Mesendoderm (in vitro differentiated cells): ENCODE data around the gene JAK3.

ENCODE experiments used
- DNase-seq: peaks from one replicate; pipeline ENCODE4 v3.0.0; 2013
- H2AK5ac ChIP-seq: 2 replicates; pipeline ENCODE4 v1.6.1; 2013; ENCODE audit warnings: low read length, inconsistent platforms
- H2BK120ac ChIP-seq: 2 replicates; pipeline ENCODE4 v1.6.1; 2013; ENCODE audit warnings: low read depth, mild to moderate bottlenecking, low read length, moderate library complexity, mixed read lengths
- H2BK15ac ChIP-seq: replicated peaks from 2 replicates; pipeline ENCODE4 v1.6.1; 2013; ENCODE audit warnings: low read depth, mild to moderate bottlenecking, moderate library complexity
- H2BK5ac ChIP-seq: 2 replicates; pipeline ENCODE4 v1.6.1; 2013; ENCODE audit warnings: low read length, inconsistent platforms
- H3K18ac ChIP-seq: 2 replicates; pipeline ENCODE4 v1.6.1; 2013; ENCODE audit warnings: mild to moderate bottlenecking, low read length, mixed read lengths
- H3K23ac ChIP-seq: one replicate; pipeline ENCODE4 v1.6.1; 2013; ENCODE audit warnings: low read length
- H3K27ac ChIP-seq: 2 replicates; pipeline ENCODE4 v1.5.1; 2013; ENCODE audit warnings: low read depth, mild to moderate bottlenecking, inconsistent platforms, low read length, moderate library complexity
- H3K27me3 ChIP-seq: 2 replicates; pipeline ENCODE4 v1.6.1; 2013; ENCODE audit warnings: low read length, control low read depth, mild to moderate bottlenecking, inconsistent platforms; ENCODE audit not compliant: insufficient read depth, poor library complexity
- H3K36me3 ChIP-seq: 2 replicates; pipeline ENCODE4 v1.6.1; 2013; ENCODE audit warnings: low read length, inconsistent platforms; ENCODE audit not compliant: control insufficient read depth, insufficient read depth
- H3K4ac ChIP-seq: one replicate; pipeline ENCODE4 v1.6.1; 2013; ENCODE audit warnings: low read depth, mild to moderate bottlenecking, low read length, moderate library complexity
- H3K4me1 ChIP-seq: 2 replicates; pipeline ENCODE4 v1.6.1; 2013; ENCODE audit warnings: low read depth, low read length, inconsistent platforms; ENCODE audit not compliant: control insufficient read depth
- H3K4me2 ChIP-seq: 2 replicates; pipeline ENCODE4 v1.6.1; 2013; ENCODE audit warnings: low read length
- H3K4me3 ChIP-seq: 2 replicates; pipeline ENCODE4 v1.5.1; 2013; ENCODE audit warnings: mild to moderate bottlenecking, low read length
- H3K56ac ChIP-seq: one replicate; pipeline ENCODE4 v1.6.1; 2013; ENCODE audit warnings: low read length
- H3K79me1 ChIP-seq: 2 replicates; pipeline ENCODE4 v1.6.1; 2013; ENCODE audit warnings: low read length, inconsistent platforms
- H3K79me2 ChIP-seq: 2 replicates; pipeline ENCODE4 v1.6.1; 2013; ENCODE audit warnings: mild to moderate bottlenecking, low read length; ENCODE audit not compliant: control insufficient read depth, insufficient read depth
- H3K9ac ChIP-seq: 2 replicates; pipeline ENCODE4 v1.6.1; 2013; ENCODE audit warnings: low read length, inconsistent platforms
- H4K5ac ChIP-seq: one replicate; pipeline ENCODE4 v1.6.1; 2013; ENCODE audit warnings: low read length
- H4K8ac ChIP-seq: one replicate; pipeline ENCODE4 v1.6.1; 2013; ENCODE audit warnings: low read depth, mild to moderate bottlenecking, control low read depth, low read length, moderate library complexity
- WGBS: extraction: QIAGEN DNeasy Blood & Tissue Kit; methylation state at CpG from one replicate; pipeline ENCODE4 v1.1.7; 2013; ENCODE audit warnings: low lambda C conversion rate, missing lambda C conversion rate; ENCODE audit not compliant: insufficient coverage; ENCODE audit errors: extremely low coverage; 5-methylcytosine and 5-hydroxymethylcytosine counted together

JAK3 gene

GRCh38 chr19:17794731-17795494 is 52.9 kb downstream of the JAK3 start, which contains the start of gene B3GNT3:
TSS of gene B3GNT3 (plus strand) at chr19:17795138. CDS start at chr19:17807808, 12,670 bp downstream.
- Histone ChIP-seq H3K9ac (peak within 1 kb of the TSS; percentile 67), H2BK5ac (no peak within 1 kb of the TSS), H3K79me1 (no peaks in the 10 kb centered on the region), H2AK5ac (no peak within 1 kb of the TSS), H3K36me3 (no peaks in the 10 kb centered on the region), H3K27ac (no peak within 1 kb of the TSS), H2BK15ac (no peak within 1 kb of the TSS), H3K4ac (no peak within 1 kb of the TSS), H3K23ac (no peak within 1 kb of the TSS), H3K79me2 (no peaks in the 10 kb centered on the region), H3K56ac (peak within 1 kb of the TSS; percentile 81), H3K27me3 (no peaks in the 10 kb centered on the region), H4K8ac (no peak within 1 kb of the TSS), H2BK120ac (no peak within 1 kb of the TSS), H3K4me3 (peak within 1 kb of the TSS; percentile 36), H3K18ac (no peak within 1 kb of the TSS), H3K4me2 (peak within 1 kb of the TSS; percentile 71), H4K5ac (no peak within 1 kb of the TSS), H3K4me1 (no peaks in the 10 kb centered on the region)
- no CpG with 5 or more reads among the region's 50 CpGs for WGBS
- DNase-seq: peak; percentile 60

- Histone ChIP-seq H3K4ac (no peak overlapping the region), H3K27ac (no peak overlapping the region)
- WGBS: no CpG with 5 or more reads among the region's 9 CpGs
Observed at GRCh38 chr19:17794412-17794730, 53.4 kb downstream of the JAK3 start.

GRCh38 chr19:17790059-17790780 is 57.6 kb downstream of the JAK3 start:
- Histone ChIP-seq H3K56ac (no peak overlapping the region), H4K5ac (no peak overlapping the region), H3K23ac (no peak overlapping the region), H3K4me3 (no peak overlapping the region), H3K18ac (no peak overlapping the region), H3K79me1 (no peaks in the 10 kb centered on the region), H3K4me2 (no peak overlapping the region), H3K79me2 (no peaks in the 10 kb centered on the region), H3K4me1 (no peaks in the 10 kb centered on the region), H4K8ac (no peak overlapping the region), H3K9ac (no peak overlapping the region), H2BK120ac (no peak overlapping the region), H2BK5ac (no peak overlapping the region), H3K27me3 (no peaks in the 10 kb centered on the region), H2AK5ac (no peak overlapping the region), H2BK15ac (no peak overlapping the region), H3K4ac (no peak overlapping the region), H3K36me3 (no peaks in the 10 kb centered on the region), H3K27ac (no peak overlapping the region)
- no peak for DNase-seq
- no CpG with 5 or more reads among the region's 6 CpGs for WGBS

More at GRCh38 chr19:17794412-17794730, 53.4 kb downstream of the JAK3 start:
- Histone ChIP-seq H2AK5ac (no peak overlapping the region), H3K23ac (no peak overlapping the region), H3K79me1 (no peaks in the 10 kb centered on the region), H2BK5ac (no peak overlapping the region), H3K9ac (no peak overlapping the region), H4K5ac (no peak overlapping the region), H2BK15ac (no peak overlapping the region), H3K4me1 (no peaks in the 10 kb centered on the region), H3K56ac (no peak overlapping the region), H3K27me3 (no peaks in the 10 kb centered on the region), H4K8ac (no peak overlapping the region), H3K79me2 (no peaks in the 10 kb centered on the region), H3K4me2 (no peak overlapping the region), H3K4me3 (no peak overlapping the region), H3K18ac (no peak overlapping the region), H3K36me3 (no peaks in the 10 kb centered on the region), H2BK120ac (no peak overlapping the region)
- DNase-seq: no peak

- no peaks in the 10 kb centered on the region for H3K36me3 ChIP-seq
- no peaks in the 10 kb centered on the region for H3K4me1 ChIP-seq
- no peak for DNase-seq
- no peak overlapping the region for H3K18ac ChIP-seq
- no peak overlapping the region for H2AK5ac ChIP-seq
- H3K56ac ChIP-seq: no peak overlapping the region
- no peak overlapping the region for H2BK120ac ChIP-seq
- no peak overlapping the region for H2BK5ac ChIP-seq
- H3K23ac ChIP-seq: no peak overlapping the region
- no peak overlapping the region for H3K9ac ChIP-seq
- H4K8ac ChIP-seq: no peak overlapping the region
- H3K27me3 ChIP-seq: no peaks in the 10 kb centered on the region
- no peak overlapping the region for H4K5ac ChIP-seq
- no peak overlapping the region for H3K4ac ChIP-seq
- no CpG with 5 or more reads among the region's 2 CpGs for WGBS
- H3K79me1 ChIP-seq: no peaks in the 10 kb centered on the region
- H3K4me2 ChIP-seq: no peak overlapping the region
- no peak overlapping the region for H3K27ac ChIP-seq
- H3K79me2 ChIP-seq: no peaks in the 10 kb centered on the region
- no peak overlapping the region for H2BK15ac ChIP-seq
- H3K4me3 ChIP-seq: no peak overlapping the region
Observed at GRCh38 chr19:17788632-17789031, 59.1 kb downstream of the JAK3 start.

- H2BK15ac ChIP-seq: no peak overlapping the region
- no peaks in the 10 kb centered on the region for H3K27me3 ChIP-seq
- DNase-seq: no peak
- no peak overlapping the region for H3K4ac ChIP-seq
- no CpG with 5 or more reads among the region's 14 CpGs for WGBS
- H3K4me1 ChIP-seq: no peaks in the 10 kb centered on the region
- no peak overlapping the region for H4K5ac ChIP-seq
- H3K4me3 ChIP-seq: no peak overlapping the region
- no peak overlapping the region for H3K56ac ChIP-seq
- no peak overlapping the region for H3K27ac ChIP-seq
- no peak overlapping the region for H2BK120ac ChIP-seq
- no peak overlapping the region for H2BK5ac ChIP-seq
- H3K79me2 ChIP-seq: no peaks in the 10 kb centered on the region
- no peak overlapping the region for H4K8ac ChIP-seq
- no peaks in the 10 kb centered on the region for H3K79me1 ChIP-seq
- no peak overlapping the region for H3K18ac ChIP-seq
- no peak overlapping the region for H3K4me2 ChIP-seq
- no peaks in the 10 kb centered on the region for H3K36me3 ChIP-seq
- no peak overlapping the region for H2AK5ac ChIP-seq
- no peak overlapping the region for H3K9ac ChIP-seq
- no peak overlapping the region for H3K23ac ChIP-seq
Observed at GRCh38 chr19:17787274-17787913, 60.4 kb downstream of the JAK3 start.
